AG09319 (cell line): ENCODE results near the gene MOSMO.

Experiments used
- DNase-seq: peaks from one replicate; pipeline ENCODE4 v3.0.0-alpha.2; 2010; ENCODE audit warnings: low read depth; ENCODE audit errors: extremely low read depth
- TF ChIP-seq, protein P1 (sequence below): IDR thresholded peaks from 2 replicates; pipeline ENCODE4 v1.5.1; 2011; ENCODE audit warnings: low read depth, mild to moderate bottlenecking, inconsistent platforms, low read length, moderate library complexity

The MOSMO gene

DNA sequence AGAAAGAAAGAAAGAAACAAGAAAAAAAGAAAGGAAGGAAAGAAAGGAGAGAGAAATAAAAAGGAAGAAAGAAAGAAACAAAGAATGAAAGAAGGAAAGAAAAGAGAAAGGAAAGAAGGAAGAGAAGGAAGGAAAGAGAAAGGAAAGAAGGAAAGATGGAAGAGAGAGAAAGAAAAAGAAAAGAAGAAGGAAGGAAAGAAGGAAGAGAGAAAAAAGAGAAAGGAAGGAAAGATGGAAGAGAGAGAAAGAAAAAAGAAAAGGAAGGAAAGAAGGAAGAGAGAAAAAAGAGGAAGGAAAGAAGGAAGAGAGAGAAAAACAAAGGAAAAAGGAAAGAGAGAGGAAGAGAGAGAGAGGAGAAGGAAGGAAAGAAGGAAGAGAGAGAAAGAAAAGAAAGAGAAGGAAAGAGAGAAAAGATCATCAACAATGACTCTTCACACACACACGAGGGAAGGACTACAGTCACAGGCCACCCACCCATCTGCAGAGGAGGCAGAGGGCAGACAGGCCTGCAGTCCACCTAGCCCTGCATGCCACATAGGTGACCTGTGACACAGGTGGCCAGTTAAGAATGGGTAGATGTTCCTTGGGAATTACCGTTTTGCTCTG is 108.3 kb downstream of the MOSMO start:
- TF ChIP-seq, protein P1, sequence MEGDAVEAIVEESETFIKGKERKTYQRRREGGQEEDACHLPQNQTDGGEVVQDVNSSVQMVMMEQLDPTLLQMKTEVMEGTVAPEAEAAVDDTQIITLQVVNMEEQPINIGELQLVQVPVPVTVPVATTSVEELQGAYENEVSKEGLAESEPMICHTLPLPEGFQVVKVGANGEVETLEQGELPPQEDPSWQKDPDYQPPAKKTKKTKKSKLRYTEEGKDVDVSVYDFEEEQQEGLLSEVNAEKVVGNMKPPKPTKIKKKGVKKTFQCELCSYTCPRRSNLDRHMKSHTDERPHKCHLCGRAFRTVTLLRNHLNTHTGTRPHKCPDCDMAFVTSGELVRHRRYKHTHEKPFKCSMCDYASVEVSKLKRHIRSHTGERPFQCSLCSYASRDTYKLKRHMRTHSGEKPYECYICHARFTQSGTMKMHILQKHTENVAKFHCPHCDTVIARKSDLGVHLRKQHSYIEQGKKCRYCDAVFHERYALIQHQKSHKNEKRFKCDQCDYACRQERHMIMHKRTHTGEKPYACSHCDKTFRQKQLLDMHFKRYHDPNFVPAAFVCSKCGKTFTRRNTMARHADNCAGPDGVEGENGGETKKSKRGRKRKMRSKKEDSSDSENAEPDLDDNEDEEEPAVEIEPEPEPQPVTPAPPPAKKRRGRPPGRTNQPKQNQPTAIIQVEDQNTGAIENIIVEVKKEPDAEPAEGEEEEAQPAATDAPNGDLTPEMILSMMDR: no peak
- DNase-seq: no peak

- TF ChIP-seq, protein P1: no peak
- DNase-seq: no peak
Measured at GRCh38 chr16:22117609-22118008, 109.7 kb downstream of the MOSMO start.

- no peak for DNase-seq
- TF ChIP-seq, protein P1: no peak
Measured at GRCh38 chr16:22120440-22120839, 112.5 kb downstream of the MOSMO start.

DNA sequence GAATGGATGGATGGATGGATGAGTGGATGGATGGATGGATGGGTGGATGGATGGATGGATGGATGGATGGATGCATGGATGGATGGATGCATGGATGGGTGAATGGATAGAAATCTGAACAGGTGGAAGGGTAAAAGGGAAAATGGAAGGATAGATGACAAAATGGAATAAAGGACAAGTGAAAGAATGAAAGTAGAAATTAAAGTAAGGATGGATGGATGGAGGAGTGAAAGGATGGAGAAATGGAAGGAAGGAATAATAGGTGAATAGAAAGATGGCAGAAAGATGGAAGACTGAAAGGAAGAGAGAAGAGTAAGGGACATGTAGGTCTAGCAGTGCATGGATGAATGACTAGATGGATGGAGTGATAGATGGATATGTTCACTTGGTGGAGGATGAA is 114.3 kb downstream of the MOSMO start:
- DNase-seq: no peak
- TF ChIP-seq, protein P1: no peak

GRCh38 chr16:22123146-22123545 is 115.2 kb downstream of the MOSMO start:
- no peak for DNase-seq
- TF ChIP-seq, protein P1: no peak

DNA sequence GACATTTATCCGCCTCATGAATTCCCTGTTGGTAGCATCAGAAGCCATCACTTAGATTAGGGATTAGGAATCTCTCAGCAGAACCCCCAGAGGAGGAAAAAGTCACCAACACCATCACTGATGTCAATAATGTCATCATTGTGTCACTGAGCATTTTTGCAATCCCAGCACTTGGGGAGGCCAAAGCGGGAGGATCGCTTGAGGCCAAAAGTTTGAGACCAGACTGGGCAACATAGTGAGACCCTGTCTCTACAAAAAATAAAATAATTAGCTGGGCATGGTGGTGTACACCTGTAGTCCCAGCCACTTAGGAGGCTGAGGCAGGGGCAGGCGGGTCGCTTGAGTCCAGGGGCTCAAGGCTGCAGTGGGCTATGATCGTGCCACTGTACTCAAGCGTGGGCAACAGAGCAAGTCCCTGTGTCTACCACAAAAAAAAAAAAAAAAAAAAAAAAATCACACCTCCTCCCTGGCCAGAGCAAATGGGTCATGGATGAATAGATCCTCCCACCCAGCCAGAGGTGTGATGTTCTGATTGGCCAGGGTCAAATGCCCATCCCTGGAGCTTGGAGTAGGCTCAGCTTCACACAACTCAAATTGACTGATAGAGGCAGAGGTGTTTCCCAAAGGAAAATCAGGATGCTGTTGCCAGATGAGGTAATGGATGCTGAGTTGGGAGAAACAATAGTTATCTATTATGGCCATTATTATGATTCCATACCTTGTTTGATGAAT is 116.0 kb downstream of the MOSMO start:
- TF ChIP-seq, protein P1: no peak

DNA sequence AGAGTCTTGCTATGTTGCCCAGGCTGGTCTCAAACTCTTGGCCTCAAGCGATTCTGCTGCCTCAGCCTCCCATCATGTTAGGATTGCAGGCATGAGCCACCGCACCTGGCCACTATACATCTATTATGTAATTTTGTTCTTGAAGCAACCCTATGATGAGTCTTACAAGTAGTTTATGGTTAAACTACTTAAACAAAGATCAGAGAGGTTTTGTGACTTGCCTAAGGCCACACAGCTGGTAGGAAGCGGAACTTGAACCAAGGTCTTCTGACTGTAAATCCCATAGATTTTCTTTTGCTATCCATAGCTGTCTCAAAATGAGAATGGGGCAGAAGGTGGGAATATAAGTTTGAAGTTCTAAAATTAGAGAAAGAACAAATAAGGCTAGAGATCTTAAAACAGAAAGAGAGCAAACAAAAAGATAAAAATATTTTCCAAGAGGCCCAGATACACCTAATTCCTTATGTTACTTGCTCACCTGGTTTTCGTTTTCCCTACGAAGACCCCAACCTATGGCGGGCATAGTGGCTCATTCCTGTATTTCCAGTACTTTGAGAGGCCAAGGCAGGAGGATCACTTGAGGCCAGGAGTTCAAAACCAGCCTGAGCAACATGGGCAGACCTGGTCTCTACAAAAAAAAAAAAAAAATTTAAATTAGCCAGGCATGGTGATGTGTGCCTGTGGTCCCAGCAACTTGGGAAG is 116.8 kb downstream of the MOSMO start:
- DNase-seq: no peak
- TF ChIP-seq, protein P1: no peak

More for the DNA sequence above, 116.0 kb downstream of the MOSMO start:
- DNase-seq: no peak
